NCI-H2196 (cell line): Measurements from ENCODE around the gene PLGRKT.
"Not testable (repeated sequence)": the region's sequence is repeated elsewhere in the genome, so short reads cannot be mapped to it uniquely, and the experiment has no call there.

Experiments
- DNase-seq: peaks from one replicate; lab custom pipeline; 2025; ENCODE audit not compliant: unreplicated experiment; lab: John Stamatoyannopoulos, UW

PLGRKT gene

DNA sequence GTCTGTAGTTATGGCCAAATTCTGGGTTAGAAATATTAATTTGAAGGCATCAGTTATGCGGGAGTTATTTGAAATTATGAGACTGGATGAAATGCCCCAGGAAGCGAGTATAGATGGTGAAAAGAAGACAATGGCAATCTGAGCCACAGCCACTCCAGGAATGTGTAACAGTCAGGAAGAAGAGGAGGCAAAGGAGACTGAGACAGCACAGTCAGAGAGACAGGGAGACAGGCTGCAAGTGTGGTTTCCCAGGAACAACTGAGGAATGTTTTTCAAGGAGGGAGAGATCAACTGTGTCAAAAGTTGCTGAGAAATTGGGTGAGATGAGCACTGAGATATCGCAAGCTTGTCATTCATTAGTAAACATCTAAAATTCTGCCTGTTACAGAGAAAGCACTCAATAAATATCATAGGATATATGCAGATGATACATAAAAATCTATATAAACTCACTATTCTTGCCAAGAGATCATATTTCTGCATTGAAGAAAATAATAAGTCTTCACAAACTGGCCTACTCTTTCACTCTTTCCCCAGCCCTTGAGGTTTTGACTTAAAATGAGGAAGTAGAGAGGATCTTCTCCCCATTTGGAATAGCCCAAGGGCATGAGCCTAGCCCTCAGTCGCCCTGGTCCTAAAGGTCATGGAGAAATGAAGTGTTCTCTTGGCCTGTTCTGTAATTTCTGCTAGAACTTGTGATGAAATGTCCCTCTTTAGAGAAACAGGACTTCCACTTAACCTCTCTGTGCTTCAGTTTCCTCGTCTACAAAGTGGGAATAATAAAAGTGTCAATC, 49.5 kb downstream of the PLGRKT start:
- no peak for DNase-seq

DNA sequence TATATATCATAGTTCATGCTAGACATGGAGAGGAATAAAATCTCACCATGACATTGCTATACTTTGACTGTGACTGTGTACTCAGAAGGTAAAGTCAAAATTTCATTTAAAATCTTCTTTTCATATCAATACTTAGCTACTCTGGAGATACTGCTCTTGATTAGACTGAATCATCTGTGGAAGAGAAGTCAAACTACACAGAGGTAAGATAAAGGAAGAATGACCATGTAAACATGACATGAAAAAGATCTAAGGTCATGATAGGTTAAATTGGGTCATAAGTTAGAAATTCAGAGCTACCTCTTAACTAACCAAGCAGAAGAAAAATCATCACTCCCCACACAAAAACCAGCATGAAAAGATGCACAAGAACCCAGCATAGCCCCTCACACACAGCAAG, 53.3 kb downstream of the PLGRKT start:
- DNase-seq = no peak

DNA sequence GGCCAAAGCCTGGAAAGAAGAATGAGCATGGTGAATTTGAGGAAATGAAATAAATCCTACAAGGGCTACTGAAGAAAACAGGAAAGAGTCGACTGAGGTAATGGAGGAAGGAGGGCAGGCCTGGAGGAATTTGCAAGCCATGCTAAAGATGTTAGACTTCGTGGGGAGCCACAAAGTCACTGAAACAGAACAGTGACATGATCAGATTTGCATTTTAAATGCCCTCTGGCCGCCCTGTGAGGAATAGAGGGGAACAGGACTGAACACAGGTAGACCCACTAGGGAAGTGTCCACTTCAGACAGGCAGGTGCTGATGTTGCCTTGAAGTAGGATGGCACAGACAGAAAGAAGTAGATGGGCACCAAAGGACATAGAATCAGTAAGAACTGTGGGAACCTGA, 55.2 kb downstream of the PLGRKT start:
- no peak for DNase-seq

DNA sequence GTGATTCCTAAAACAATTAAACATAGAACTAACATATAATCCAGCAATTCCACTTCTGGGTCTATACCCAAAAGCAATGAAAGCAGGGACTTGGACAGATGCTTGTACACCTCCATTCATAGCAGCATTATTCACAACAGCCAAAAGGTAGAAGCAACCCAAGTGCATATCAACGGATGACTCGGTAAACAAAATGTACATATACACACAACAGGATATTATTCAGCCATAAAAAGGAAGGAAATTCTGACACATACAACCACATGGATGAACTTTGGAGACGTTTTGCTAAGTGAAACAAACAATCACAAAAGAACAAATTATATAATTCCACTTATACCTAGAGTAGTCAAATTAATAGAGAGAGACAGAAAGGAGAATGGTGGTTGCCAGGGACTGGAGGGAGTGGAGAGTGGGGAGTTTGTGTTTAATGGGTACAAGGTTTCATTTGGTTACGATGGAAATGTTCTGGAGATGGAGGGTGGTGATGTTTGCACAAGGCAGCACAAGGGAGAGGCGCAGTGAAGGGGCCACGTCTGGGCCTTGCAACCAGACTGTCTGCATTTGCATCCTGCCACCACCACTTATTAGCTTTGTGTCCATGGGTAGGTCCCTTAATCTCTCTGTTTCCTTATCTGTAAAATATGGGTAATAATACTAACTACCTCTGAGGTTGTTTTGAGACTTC, 61.8 kb downstream of the PLGRKT start:
- DNase-seq = no peak

DNA sequence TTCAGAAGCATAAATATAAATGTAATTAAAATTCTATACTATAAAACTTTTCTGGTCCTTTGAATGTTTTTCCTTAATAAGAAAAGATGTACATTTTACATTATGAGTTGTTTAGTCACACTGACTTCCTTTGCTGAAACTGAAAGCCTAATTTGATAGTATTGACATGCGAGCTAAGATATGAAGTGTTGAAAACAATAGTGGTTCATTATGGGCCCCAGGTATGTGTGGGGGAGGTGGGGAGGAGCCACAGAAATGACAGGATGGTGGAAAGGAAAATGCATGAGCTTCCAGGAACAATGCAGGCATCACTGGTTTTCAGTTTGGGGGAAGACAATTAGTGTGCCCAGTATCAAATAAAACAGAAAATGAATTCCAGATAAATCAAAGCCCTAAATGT, 62.6 kb downstream of the PLGRKT start:
- DNase-seq = no peak

DNA sequence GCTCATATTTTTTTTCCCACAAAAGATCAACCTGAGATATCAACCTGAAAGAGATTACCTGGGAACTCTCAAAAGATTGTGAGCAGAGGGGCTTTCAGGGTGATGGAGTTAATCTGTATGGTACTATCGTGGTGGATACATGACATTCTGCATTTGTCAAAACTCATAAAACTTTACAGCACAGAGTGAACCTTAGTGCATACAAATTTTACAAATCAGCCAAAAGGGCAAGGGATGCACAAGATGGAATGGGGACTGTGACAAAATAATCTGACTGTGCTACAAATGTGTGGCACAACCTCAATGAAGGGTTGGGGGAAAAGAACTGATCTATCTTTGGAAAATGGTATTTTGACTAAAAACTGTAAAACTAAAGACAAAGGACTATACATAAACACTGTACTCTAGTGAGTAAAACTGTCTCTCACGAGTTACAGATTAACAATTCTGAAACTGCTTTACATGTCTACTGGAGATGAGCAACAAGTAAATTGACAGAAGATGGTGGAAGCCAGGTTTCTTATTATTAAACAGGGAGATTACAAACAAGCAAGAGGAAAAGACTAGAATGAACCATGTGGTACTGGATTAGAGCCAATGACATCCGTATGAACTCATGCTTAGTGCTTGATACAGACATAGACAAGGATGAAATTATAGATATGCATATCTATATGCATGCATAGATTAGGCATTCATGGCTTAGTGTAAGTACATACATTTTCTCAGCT, 73.3 kb downstream of the PLGRKT start:
- no peak for DNase-seq

DNA sequence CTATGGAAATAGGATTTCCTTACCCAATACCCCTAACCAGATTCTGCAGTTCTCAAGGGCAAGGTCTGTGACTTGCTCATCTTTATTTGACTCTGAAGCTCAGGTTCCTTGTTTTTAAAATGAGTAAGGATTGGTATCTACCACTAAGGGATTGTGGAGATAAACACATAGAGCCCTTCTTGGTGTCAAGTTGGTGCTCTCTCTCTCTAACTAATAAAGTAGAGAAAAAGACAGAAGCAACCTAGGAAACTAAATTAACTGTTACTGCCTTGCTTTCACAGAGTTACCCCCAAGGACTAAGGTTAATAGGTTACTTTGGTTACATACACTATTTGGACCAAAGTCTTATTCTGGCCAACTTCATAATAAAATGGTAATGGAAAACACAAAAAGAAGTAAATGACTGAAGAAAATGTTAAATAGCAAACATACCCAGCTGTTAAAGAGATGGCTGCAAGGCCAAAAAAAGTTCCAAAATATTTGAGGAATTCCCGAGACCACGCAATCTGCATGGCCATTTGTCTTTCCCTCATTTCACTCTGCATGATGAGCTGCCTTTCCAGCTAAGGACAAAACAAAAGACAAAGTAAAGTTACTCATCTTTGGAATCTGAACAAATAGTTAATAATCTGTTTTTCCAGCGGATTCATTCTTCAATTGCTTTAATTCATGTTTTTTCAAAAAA, 76.3 kb downstream of the PLGRKT start:
- DNase-seq = no peak

DNA sequence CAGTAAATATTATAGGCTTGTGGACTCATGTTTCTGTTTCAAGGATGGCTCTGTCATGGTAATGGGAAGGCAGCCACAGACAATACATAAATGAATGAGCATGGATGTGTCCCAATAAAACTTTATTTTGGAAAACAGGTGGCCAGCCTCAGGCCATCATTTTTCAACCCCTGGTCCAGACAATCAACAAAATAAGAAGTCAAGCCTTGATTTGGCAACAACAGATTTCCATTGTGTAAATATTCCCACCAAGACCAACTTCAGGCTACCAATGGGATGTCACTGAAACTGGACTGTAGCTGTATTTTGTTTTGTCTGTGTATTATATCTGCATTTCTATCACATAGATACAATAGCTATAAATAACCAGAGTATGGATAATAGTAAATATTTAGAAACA, 77.4 kb downstream of the PLGRKT start:
- DNase-seq = no peak

DNA sequence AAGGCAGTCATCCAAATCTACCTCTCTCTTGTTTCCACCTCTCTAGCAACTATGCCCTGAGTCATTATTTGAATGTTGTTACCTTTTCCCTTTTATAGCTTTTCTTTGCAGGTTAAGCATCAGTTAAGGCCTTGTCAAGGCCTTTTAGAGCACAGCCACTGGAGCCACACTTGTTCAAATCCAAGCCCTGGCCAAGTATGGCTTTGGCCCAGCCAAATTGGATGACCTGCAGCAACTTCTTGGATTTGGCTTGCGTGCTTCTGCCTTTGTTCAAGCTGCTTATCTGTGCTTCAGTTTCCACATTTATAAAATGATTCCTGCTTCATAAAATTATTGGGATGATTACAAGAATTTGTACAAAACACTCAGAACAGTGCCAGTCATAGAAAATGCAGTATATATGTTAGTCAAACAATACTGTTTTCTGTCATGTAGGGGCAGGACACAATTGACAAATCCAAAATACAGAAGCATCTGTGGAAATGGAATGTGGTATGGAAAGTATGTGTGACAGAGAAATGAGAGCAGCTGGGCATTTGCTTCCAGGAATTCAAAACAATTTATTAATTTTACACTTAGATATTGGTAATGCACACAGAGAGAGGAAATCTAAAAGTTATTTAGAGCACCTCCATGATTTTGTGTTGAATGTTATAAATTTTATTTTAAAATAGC, 80.2 kb downstream of the PLGRKT start:
- no peak for DNase-seq

DNA sequence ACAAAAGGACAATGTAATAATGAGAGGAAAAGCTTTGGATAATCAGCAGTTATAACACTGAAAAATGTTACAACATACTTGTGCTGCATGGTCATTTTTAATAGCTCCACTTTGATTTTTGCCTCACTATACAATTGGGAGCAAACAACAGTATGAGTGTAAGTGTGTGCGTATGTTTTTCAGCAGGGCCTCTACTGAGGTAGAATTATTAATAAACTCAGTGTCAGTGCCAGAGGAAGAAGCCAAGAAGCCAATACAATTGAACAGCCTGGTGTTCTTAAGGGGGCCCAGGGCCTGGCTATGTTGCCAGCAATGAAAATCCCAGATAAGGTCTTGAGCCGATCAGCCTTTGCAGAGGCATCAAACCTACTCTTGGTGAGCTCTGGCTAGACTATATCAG, 81.9 kb downstream of the PLGRKT start:
- DNase-seq = no peak

DNA sequence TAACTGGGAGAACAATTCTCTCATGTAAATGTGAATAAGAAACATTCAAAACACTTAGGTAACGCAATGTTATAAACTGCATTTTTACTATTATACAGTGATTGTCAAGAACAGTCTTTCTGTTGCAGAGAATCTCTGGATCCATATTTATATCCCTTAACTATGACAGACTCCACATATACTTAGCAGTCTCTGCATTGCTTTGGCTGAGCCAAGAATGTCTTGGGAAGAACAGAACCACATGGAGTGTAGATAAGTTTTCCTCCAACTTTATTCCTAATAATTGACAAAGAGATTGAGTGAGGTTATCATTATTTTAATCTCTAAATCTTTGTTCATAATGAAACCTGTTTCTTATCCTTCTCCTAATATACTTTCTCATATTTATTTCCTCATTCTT, 82.5 kb downstream of the PLGRKT start:
- DNase-seq = no peak

DNA sequence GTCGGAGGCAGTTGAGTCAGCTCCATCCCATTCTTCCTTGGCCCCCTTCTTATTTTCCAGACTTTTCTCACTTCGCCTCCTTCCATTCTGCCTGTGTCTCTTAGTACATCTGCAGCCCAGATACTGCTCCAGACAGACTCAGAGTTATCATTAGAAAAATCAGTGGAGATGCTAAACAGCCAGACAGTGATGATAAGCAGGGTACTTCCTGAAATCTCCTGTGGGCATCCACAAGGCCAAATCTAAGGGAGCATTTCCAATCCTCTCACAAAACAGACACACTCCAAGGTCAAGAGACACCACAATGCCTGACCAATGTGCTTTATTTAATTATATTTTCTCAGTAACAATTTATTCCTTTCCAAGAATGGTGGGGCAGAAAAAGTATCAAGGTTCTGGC, 83.5 kb downstream of the PLGRKT start:
- no peak for DNase-seq

DNA sequence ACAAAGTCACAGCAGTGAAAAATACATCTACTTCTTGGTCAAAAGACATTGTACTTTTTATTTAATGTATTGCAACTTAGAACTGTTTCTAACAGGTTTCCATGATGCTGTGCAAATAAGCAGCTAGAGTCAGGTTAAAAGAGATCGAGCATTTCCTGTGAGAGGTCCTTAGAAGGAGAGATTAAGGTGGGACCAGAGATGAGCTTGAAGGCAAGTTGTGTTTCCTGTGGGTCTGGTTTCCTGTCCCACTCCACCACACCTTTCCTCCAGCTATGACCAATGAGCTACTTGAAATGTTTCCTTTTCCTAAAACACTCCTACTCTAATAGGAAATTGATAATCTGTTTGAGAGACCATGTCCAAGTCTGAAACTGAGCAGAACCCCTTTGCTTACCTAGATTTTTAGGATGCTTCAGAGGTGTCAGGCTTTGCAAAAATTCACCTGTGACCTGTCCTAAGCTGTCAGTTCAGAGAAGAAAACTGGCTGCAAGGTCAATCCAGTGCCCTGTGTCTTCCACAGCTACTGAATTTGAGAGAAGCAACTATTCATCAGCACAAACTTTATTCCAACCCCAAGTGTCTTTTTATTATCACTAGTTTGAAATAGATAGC, 85.0 kb downstream of the PLGRKT start:
- DNase-seq = no peak

DNA sequence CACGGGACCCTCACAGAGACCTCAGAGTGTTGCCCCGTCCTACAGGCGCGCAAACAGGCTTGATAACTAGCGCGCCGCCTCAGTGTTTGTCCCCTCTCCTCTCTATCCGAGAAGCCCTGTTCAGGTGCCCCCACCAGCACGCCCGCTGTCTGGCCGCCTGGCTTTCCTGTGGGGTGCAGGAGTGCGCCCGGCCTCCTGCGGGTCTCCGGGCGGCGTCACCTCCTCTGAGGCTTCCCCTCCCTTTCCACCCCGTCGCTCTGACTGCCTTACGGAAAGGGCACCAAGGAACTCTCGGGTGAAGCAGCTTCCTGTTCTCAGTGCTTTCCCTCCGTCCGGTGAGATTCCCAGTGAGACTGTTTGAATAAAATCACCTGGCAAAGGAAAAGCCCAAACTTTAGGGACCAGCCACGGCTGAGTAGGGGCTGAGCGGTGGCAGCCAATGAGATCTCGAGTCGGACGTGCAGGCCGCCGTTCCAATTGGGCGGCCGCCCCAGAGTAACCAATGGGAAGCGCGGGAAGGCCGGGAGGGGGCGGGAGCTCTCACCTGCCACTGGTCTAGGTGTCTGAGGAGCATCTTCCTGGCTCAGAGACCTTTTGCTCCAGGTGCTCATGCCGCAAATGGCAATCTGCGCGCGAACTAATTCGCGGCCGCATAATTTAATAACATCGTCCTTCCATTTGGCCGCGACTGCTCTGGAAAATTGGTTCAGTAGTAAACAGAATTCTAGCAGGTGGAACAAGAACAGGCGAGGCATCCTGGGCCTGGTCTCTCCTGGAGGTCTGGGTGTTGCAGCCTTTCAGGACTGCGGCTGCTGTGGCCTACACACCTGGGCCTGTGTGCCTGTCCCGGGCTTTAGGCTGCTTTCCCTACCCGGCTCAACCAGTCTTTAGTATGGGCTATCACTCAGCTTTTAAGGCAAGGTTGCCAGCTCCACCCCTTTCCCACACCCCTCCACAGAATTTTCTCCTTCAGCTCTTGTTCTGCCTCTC, 98.4 kb downstream of the PLGRKT start, which contains the start of gene RLN1:
TSS of gene RLN1 (minus strand) at position 885 of the 990 bp plus-strand sequence. CDS start at position 755, 130 bp downstream.
- DNase-seq = not testable (repeated sequence)

DNA sequence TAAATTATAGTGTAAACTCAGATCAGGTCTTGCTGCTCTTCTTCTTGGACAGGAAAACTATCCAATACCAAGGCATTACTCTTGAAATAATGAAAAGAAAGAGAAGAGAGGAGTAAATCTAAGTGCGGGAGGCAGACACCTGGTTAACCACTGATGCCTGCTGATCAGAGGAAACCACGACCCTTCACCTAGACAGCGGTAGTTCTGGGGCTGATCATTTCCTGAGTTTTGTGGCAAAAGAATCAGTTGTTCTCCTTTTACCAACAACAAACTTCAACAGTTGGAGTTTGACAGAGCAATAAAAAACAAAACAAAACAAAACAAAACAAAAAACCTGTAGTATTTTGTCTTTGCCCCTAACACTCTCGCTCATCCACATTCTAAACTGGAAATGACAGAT, 101.0 kb downstream of the PLGRKT start:
- DNase-seq = no peak

DNA sequence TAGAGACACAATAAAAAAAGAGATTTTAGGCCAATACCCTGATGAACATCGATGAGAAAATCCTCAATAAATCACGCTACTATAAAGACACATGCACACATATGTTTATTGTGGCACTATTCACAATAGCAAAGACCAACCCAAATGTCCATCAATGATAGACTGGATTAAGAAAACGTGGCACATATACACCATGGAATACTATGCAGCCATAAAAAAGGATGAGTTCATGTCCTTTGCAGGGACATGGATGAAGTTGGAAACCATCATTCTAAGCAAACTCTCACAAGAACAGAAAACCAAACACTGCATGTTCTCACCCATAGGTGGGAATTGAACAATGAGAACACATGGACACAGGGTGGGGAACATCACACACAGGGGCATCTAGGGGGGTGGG, 106.4 kb downstream of the PLGRKT start:
- not testable (repeated sequence) for DNase-seq

DNA sequence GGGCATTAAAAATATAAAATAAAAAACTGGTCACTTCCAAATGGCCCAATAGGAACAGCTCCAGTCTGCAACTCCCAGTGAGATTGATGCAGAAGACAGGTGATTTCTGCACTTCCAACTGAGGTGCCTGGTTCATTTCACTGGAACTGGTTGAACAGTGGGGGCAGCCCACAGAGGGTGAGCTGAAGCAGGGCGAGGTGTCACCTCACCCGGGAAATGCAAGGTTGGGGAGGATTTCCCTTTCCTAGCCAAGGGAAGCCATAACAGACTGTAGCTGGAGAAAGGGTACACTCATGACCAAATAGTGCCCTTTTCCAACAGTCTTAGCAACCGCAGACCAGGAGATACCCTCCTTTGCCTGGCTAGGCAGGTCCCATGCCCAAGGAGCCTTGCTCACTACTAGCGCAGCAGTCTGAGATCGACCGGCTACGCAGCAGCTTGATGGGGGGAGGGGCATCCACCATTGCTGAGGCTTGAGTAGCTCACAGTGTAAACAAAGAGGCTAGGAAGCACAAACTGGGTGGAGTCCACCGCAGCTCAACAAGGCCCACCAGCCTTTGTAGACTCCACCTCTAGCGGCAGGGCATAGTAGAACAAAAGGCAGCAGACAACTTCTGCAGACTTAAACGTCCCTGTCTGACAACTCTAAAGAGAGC, 110.7 kb downstream of the PLGRKT start:
- no peak for DNase-seq

DNA sequence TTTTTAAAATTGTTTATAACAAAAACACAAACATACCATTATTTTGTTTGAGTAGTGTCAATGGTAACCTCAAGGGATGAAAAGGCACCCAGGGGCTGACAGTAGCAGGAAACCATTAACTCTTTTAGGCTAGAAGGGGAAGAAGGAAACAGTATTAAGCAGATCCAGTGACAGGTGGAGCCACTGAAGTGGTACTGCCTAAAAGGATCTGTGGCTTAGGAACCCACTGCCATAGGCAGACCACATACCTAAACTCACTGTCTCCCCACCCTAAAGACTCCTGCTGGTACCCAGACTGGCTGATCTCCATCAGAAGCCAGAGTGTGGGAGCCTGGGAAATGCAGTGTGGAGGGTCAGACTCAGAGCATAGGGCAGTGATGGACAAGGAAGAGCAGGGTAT, 111.5 kb downstream of the PLGRKT start:
- DNase-seq = no peak

DNA sequence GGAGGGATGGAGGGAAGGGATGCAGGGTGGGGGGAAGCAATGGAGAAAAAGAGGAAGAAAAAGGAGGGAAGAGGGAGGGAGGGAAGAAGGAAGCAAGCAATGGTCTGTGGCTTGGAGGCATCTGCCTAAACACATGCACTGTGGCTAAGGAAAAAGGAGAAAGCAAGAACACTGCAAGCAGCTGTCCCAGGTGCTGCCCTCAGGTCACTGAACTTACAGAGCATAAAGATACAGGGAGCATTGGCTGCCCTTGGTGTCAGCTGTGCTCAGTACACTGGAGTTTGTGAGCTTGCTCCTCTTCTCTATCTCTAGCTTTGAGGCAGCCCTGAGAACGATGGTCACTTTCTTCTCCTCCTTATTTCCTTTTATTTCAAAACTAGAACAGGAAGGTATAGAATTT, 116.1 kb downstream of the PLGRKT start:
- not testable (repeated sequence) for DNase-seq
